K562 (cell line): ENCODE data around the gene PTPN14. TPM values are rescaled to one million over a fixed set of nuclear protein-coding genes. Genes with fewer than 3 reads are reported as not detected.

ENCODE experiments used
- ATAC-seq: fragments of 200-7000 bp; cut with Tn5 transposase; 3 replicates; pipeline ENCODE4 v1.9.1; 2020; ENCODE audit warnings: moderate library complexity
- BruUV-seq: library from RNA; stranded (reverse); fragments of 400-500 nt; replicated peaks from 2 replicates; lab custom pipeline; 2021; lab: Mats Ljungman, UMichigan
- CTCF ChIA-PET: fragments of 300-600 bp; formaldehyde crosslinking; extraction: SDS; loops from one replicate; lab custom pipeline; 2021; ENCODE audit warnings: low intra/inter-chr PET ratio; lab: Yijun Ruan, JAX
- POLR2A ChIA-PET: fragments of 300-600, 350-650 bp; sonication (Branson Sonifier 250); formaldehyde crosslinking; extraction: SDS; loops from one replicate; lab custom pipeline; 2021; ENCODE audit warnings: antibody characterized with exemption, inconsistent platforms; lab: Yijun Ruan, JAX
- DNase-seq, 4 experiments: peaks; one replicate each; pipeline versions ENCODE4 v3.0.0 to v3.0.0-alpha.2; 2011 to 2018; ENCODE audit warnings: low spot score in 3 of 4, mixed read lengths in 3 of 4; ENCODE audit errors: extremely low read depth in 1 of 4
- FAIRE-seq: peaks from 2 replicates; lab custom pipeline; 2011; peaks lifted over from hg19 to GRCh38; lab: Jason Lieb, UNC
- H2AFZ ChIP-seq: 2 replicates; pipeline ENCODE4 v1.6.0; 2011; ENCODE audit warnings: low read depth, low read length, control low read depth, inconsistent platforms
- H3K27ac ChIP-seq: fragments of 200-600 bp; 3 replicates; pipeline ENCODE4 v1.8.0; 2011; ENCODE audit warnings: low read depth, mild to moderate bottlenecking, control low read depth, inconsistent platforms, low read length, moderate library complexity, mixed read lengths; ENCODE audit errors: extremely low read depth
- H3K27me3 ChIP-seq, 2 experiments: fragments of 300-600 bp in 1 of 2; 2 replicates in 1 of 2; 3 replicates in 1 of 2; pipeline versions ENCODE4 v1.6.0 to v1.8.0; 2011; ENCODE audit warnings: inconsistent platforms in 2 of 2, low read length in 2 of 2, mild to moderate bottlenecking in 1 of 2, mixed read lengths in 1 of 2, moderate library complexity in 1 of 2; ENCODE audit not compliant: control insufficient read depth in 2 of 2, insufficient read depth in 2 of 2
- H3K36me3 ChIP-seq: fragments of 300-600 bp; 3 replicates; pipeline ENCODE4 v1.8.0; 2011; ENCODE audit warnings: mild to moderate bottlenecking, low read length, inconsistent platforms; ENCODE audit not compliant: control insufficient read depth, insufficient read depth
- H3K4me1 ChIP-seq, 2 experiments: fragments of 200-600 bp in 1 of 2; replicated peaks in 1 of 2; 2 replicates in 1 of 2; 3 replicates in 1 of 2; pipeline versions ENCODE4 v1.5.1 to v1.8.0; 2011; ENCODE audit warnings: inconsistent platforms in 2 of 2, low read length in 2 of 2, mild to moderate bottlenecking in 1 of 2, mixed read lengths in 1 of 2, moderate library complexity in 1 of 2; ENCODE audit not compliant: control insufficient read depth in 2 of 2, insufficient read depth in 2 of 2
- H3K4me2 ChIP-seq: 2 replicates; pipeline ENCODE4 v1.6.1; 2011; ENCODE audit warnings: low read length, control low read depth, inconsistent platforms, mixed read lengths; ENCODE audit not compliant: insufficient read depth
- H3K4me3 ChIP-seq: fragments of 200-600 bp; sonication (generic), shearing (Covaris generic); 2 replicates; pipeline ENCODE4 v1.5.1; 2016; ENCODE audit warnings: control low read depth, inconsistent platforms
- H3K79me2 ChIP-seq: fragments of 200-600 bp; 3 replicates; pipeline ENCODE4 v1.8.0; 2011; ENCODE audit warnings: low read length, inconsistent platforms; ENCODE audit not compliant: control insufficient read depth, insufficient read depth
- H3K9ac ChIP-seq, 2 experiments: 2 replicates each; pipeline versions ENCODE4 v1.6.0 to v1.6.1; 2011; ENCODE audit warnings: low read depth in 2 of 2, low read length in 2 of 2, control low read depth in 1 of 2, inconsistent platforms in 1 of 2, mild to moderate bottlenecking in 1 of 2, mixed read lengths in 1 of 2; ENCODE audit not compliant: insufficient read depth in 1 of 2
- H3K9me1 ChIP-seq: one replicate; pipeline ENCODE4 v1.6.0; 2011; ENCODE audit warnings: inconsistent platforms, mild to moderate bottlenecking, low read length, moderate library complexity; ENCODE audit not compliant: control insufficient read depth, insufficient read depth
- H3K9me3 ChIP-seq: replicated peaks from 2 replicates; pipeline ENCODE4 v1.5.1; 2011; ENCODE audit warnings: low read depth, low read length, inconsistent platforms; ENCODE audit not compliant: control insufficient read depth, insufficient read depth
- H4K20me1 ChIP-seq: replicated peaks from 2 replicates; pipeline ENCODE4 v1.6.1; 2011; ENCODE audit warnings: low read length, inconsistent platforms, mixed read lengths; ENCODE audit not compliant: control insufficient read depth, insufficient read depth
- CBFA2T2 ChIP-seq: fragments of 450-650 bp; conservative IDR thresholded peaks from 2 replicates; pipeline ENCODE4 v1.6.1; 2017; ENCODE audit warnings: mild to moderate bottlenecking
- FOXP1 ChIP-seq: sonication (generic); formaldehyde crosslinking; IDR thresholded peaks from 2 replicates; pipeline ENCODE4 v1.8.0; 2022; ENCODE audit warnings: mild to moderate bottlenecking, missing genetic modification reagents
- MAFG ChIP-seq: fragments of 450-650 bp; conservative IDR thresholded peaks from 2 replicates; pipeline ENCODE4 v1.6.1; 2016; ENCODE audit warnings: missing genetic modification characterization, missing compliant biosample characterization
- MTA2 ChIP-seq: fragments of 450-650 bp; IDR thresholded peaks from 2 replicates; pipeline ENCODE4 v1.6.1; 2016; ENCODE audit warnings: low read depth
- RBBP5 ChIP-seq: fragments of 200-600 bp; sonication (generic); IDR thresholded peaks from 2 replicates; pipeline ENCODE4 v1.6.1; 2012; ENCODE audit warnings: borderline replicate concordance, mild to moderate bottlenecking, low read length, control low read depth, inconsistent platforms; ENCODE audit not compliant: insufficient read depth, poor library complexity, severe bottlenecking
- ZBTB11 ChIP-seq, 3 experiments: fragments of 200-800 bp in 1 of 3; fragments of 250-450 bp in 1 of 3; fragments of 450-650 bp in 1 of 3; sonication (Bioruptor Pico) in 1 of 3; sonication (Bioruptor generic) in 1 of 3; formaldehyde crosslinking in 1 of 3; IDR thresholded peaks; 2 replicates each; pipeline versions ENCODE4 v1.6.1 to v1.8.0; 2016 to 2022; ENCODE audit warnings: mild to moderate bottlenecking in 2 of 3, missing genetic modification characterization in 2 of 3, missing compliant biosample characterization in 1 of 3, moderate library complexity in 1 of 3
- ZFX ChIP-seq: sonication (generic); formaldehyde crosslinking; IDR thresholded peaks from 2 replicates; pipeline ENCODE4 v1.8.0; 2022; ENCODE audit warnings: mild to moderate bottlenecking, missing genetic modification reagents, moderate library complexity
- WGBS: fragments of 100-300 bp; shearing (Covaris generic); methylation state at CpG from one replicate; pipeline ENCODE4 v1.1.6; 2016; ENCODE audit warnings: low coverage, mixed read lengths; ENCODE audit not compliant: insufficient coverage; ENCODE audit errors: missing lambda C conversion rate; 5-methylcytosine and 5-hydroxymethylcytosine counted together
- in situ Hi-C: fragments of 300-500 bp; cut with MboI; formaldehyde crosslinking; loops from 4 replicates; pipeline ENCODE4 v1.15.0; 2018; ENCODE audit warnings: inconsistent platforms, mixed read lengths
- intact Hi-C: fragments of 100-400 bp; cut with micrococcal nuclease; formaldehyde crosslinking; loops from 2 replicates; pipeline ENCODE4 v1.14.2; 2022
- polyA plus RNA-seq, 8 experiments: library from polyadenylated mRNA; depleted of rRNA in 4 of 8; stranded (reverse) in 5 of 8; unstranded in 3 of 8; fragments of >200 nt; fragmentation: Nextera tagmentation in 2 of 8; fragmentation: Illumina TruSeq in 1 of 8; extraction: Ambion mirVana in 2 of 8; extraction: Trizol in 1 of 8; gene quantifications; 2 replicates each; pipeline versions ENCODE4 v1.2.1 to v1.2.3, GENCODE V29; 2011 to 2014; ENCODE audit warnings: inconsistent platforms in 1 of 8, missing spikeins in 1 of 8
- total RNA-seq, 7 experiments: library from RNA; depleted of rRNA in 6 of 7; stranded (reverse); fragments of >200 nt in 6 of 7; fragmentation: Illumina TruSeq in 2 of 7; extraction: Trizol in 2 of 7; gene quantifications; 2 replicates each; pipeline versions ENCODE4 v1.2.1 to v1.2.3, GENCODE V29; 2011 to 2021; ENCODE audit warnings: low replicate concordance in 1 of 7

The PTPN14 gene
- total and polyA plus RNA-seq, 9 of the 15 experiments (the other 6 are each of a cell fraction or from before 2014, with no cell fraction given) = 0.01 to 0.29 (median 0.04) TPM; not detected in 6

GRCh38 chr1:214330715-214331114, 220.7 kb downstream of the PTPN14 start:
- no peak for FAIRE-seq
- Histone ChIP-seq H3K4me2 (no peak overlapping the region), H3K27me3 (no peaks in the 10 kb centered on the region), H3K79me2 (no peaks in the 10 kb centered on the region), H3K27ac (no peak overlapping the region), H3K4me3 (no peak overlapping the region), H4K20me1 (peaks cover 10% of the 10 kb centered on the region; the same call in 1 of the 2 replicates), H3K9me3 (no peaks in the 10 kb centered on the region), H3K4me1 (no peaks in the 10 kb centered on the region; a peak in 3 of 5 replicates), H2AFZ (no peak overlapping the region), H3K9me1 (no peaks in the 10 kb centered on the region), H3K36me3 (peaks cover 44% of the 10 kb centered on the region; the same call in 1 of the 3 replicates), H3K9ac (no peak overlapping the region)
- no peak for ATAC-seq
- intact Hi-C loops (loop anchor here (5.0 kb wide), 1 partner anchor 117 kb away; no protein-coding TSS in a partner anchor), in situ Hi-C loops (loop anchor here (5.0 kb wide), 1 partner anchor 118 kb away; no protein-coding TSS in a partner anchor)
- WGBS = 77% methylated on average over 12 of the region's 12 CpGs
- ChIA-PET POLR2A (interaction anchor here (0.6 kb wide), 1 partner anchor 167 kb away, joined by 3 read pairs; no protein-coding TSS in a partner anchor), CTCF (interaction anchor here (2.4 to 4.6 kb wide), 3 partner anchors 69 to 298 kb away, joined by 12 to 24 read pairs (median 23); no protein-coding TSS in a partner anchor)
- TF ChIP-seq ZBTB11 (CRISPR knock-in tag; IDR thresholded peaks at IDR 0.05) (no peak), MAFG (tag) (no peak), RBBP5 (no peak), CBFA2T2 (no peak), FOXP1 (CRISPR knock-in tag) (no peak), MTA2 (no peak), ZFX (CRISPR knock-in tag) (no peak)
- no TSS peak for BruUV-seq
- DNase-seq = no peak
